HG02981 (cell line): Measurements from ENCODE around the gene DOCK1.

ENCODE experiments used
- ATAC-seq: cut with Tn5 transposase; IDR thresholded peaks from one replicate; pipeline ENCODE4 v1.9.1; 2021; ENCODE audit warnings: mild to moderate bottlenecking, moderate library complexity; ENCODE audit not compliant: unreplicated experiment

Gene DOCK1

GRCh38 chr10:127326883-127327282 lies 421.7 kb downstream of the DOCK1 start:
- no peak for ATAC-seq

GRCh38 chr10:127331696-127332095 lies 426.5 kb downstream of the DOCK1 start:
- ATAC-seq = no peak

- no peak for ATAC-seq
These were observed 427.4 kb downstream of the DOCK1 start for GRCh38 chr10:127332631-127333030.

GRCh38 chr10:127337801-127338200 lies 432.6 kb downstream of the DOCK1 start:
- ATAC-seq = no peak

GRCh38 chr10:127338399-127339110 lies 433.3 kb downstream of the DOCK1 start:
- ATAC-seq = no peak

GRCh38 chr10:127343821-127344220 lies 438.6 kb downstream of the DOCK1 start:
- ATAC-seq = no peak

- no peak for ATAC-seq
These were observed 439.1 kb downstream of the DOCK1 start for GRCh38 chr10:127344346-127344745.

- no peak for ATAC-seq
These were observed 440.2 kb downstream of the DOCK1 start for GRCh38 chr10:127345231-127345965.

GRCh38 chr10:127346604-127347003 lies 441.4 kb downstream of the DOCK1 start:
- ATAC-seq = no peak

GRCh38 chr10:127347202-127347959 lies 442.2 kb downstream of the DOCK1 start:
- no peak for ATAC-seq

GRCh38 chr10:127349737-127350136 lies 444.5 kb downstream of the DOCK1 start:
- no peak for ATAC-seq

- no peak for ATAC-seq
These were observed 446.3 kb downstream of the DOCK1 start for GRCh38 chr10:127351542-127351941.

GRCh38 chr10:127353544-127353943 lies 448.3 kb downstream of the DOCK1 start:
- ATAC-seq = no peak

GRCh38 chr10:127354255-127354654 lies 449.0 kb downstream of the DOCK1 start:
- no peak for ATAC-seq

GRCh38 chr10:127354992-127355391 lies 449.8 kb downstream of the DOCK1 start:
- no peak for ATAC-seq

- ATAC-seq = no peak
These were observed 451.1 kb downstream of the DOCK1 start for GRCh38 chr10:127356360-127356759.

- ATAC-seq = no peak
These were observed 452.0 kb downstream of the DOCK1 start for GRCh38 chr10:127357265-127357664.

GRCh38 chr10:127358337-127358736 lies 453.1 kb downstream of the DOCK1 start:
- ATAC-seq = no peak

GRCh38 chr10:127364034-127364433 lies 458.8 kb downstream of the DOCK1 start:
- no peak for ATAC-seq

GRCh38 chr10:127368101-127368500 lies 462.9 kb downstream of the DOCK1 start:
- ATAC-seq = no peak

- no peak for ATAC-seq
These were observed 463.7 kb downstream of the DOCK1 start for GRCh38 chr10:127368929-127369328.

GRCh38 chr10:127370601-127371000 lies 465.4 kb downstream of the DOCK1 start:
- ATAC-seq = no peak
